ENCODE results near the gene CLK1. TPM values are rescaled to one million over a fixed set of nuclear protein-coding genes. Genes with fewer than 3 reads are reported as not detected.

The CLK1 gene
- total RNA-seq, 2 experiments from 2014 or later: 174 to 196 TPM

- peaks cover 6% of the 10 kb centered on the region for H3K4me1 Mint-ChIP-seq (ENCODE audit: low read depth)
- CTCF ChIA-PET: interaction anchor here (1.4 kb wide), 1 partner anchor 10 kb away, joined by 5 read pairs; the partner anchor contains the start of gene CLK1
- no peak overlapping the region for H3K4me3 Mint-ChIP-seq
Observed at GRCh38 chr2:200873560-200873959, 9.1 kb upstream of the CLK1 start.

GRCh38 chr2:200871151-200871550, 6.7 kb upstream of the CLK1 start:
- intact Hi-C loops (cut with micrococcal nuclease): no loop called here
- no peak overlapping the region for H3K4me3 Mint-ChIP-seq
- DNase-seq: no peak
- peaks cover 9% of the 10 kb centered on the region for H3K4me1 Mint-ChIP-seq (ENCODE audit: low read depth)
- H3K27ac Mint-ChIP-seq: peak overlapping the region; percentile 80
- peaks cover 14% of the 10 kb centered on the region for H3K36me3 Mint-ChIP-seq (ENCODE audit: low read depth)
- CTCF ChIA-PET: interaction anchor here (1.1 kb wide), 1 partner anchor 295 kb away, joined by 3 read pairs; no protein-coding TSS in a partner anchor
- no peaks in the 10 kb centered on the region for H3K27me3 Mint-ChIP-seq (ENCODE audit: low read depth)
- no peaks in the 10 kb centered on the region for H3K9me3 Mint-ChIP-seq

More at GRCh38 chr2:200873560-200873959, 9.1 kb upstream of the CLK1 start:
- H3K27me3 Mint-ChIP-seq (ENCODE audit: low read depth): no peaks in the 10 kb centered on the region
- peaks cover 18% of the 10 kb centered on the region for H3K36me3 Mint-ChIP-seq (ENCODE audit: low read depth)
- H3K9me3 Mint-ChIP-seq: no peaks in the 10 kb centered on the region
- H3K27ac Mint-ChIP-seq: no peak overlapping the region
- DNase-seq: no peak
- intact Hi-C loops (cut with micrococcal nuclease): no loop called here

- Mint-ChIP-seq H3K27me3 (ENCODE audit: low read depth) (no peaks in the 10 kb centered on the region), H3K27ac (no peak overlapping the region), H3K4me1 (ENCODE audit: low read depth) (peaks cover 13% of the 10 kb centered on the region), H3K9me3 (no peaks in the 10 kb centered on the region), H3K4me3 (no peak overlapping the region), H3K36me3 (ENCODE audit: low read depth) (peaks cover 9% of the 10 kb centered on the region)
- no peak for DNase-seq
- intact Hi-C loops (cut with micrococcal nuclease): no loop called here
- CTCF ChIA-PET: interaction anchor here (0.6 to 0.9 kb wide), 2 partner anchors 18 to 156 kb away, joined by 3 read pairs; no protein-coding TSS in a partner anchor
Observed at GRCh38 chr2:200869014-200869413, 4.6 kb upstream of the CLK1 start.

- peak overlapping the region; percentile 100 for H3K27ac Mint-ChIP-seq
- DNase-seq: peak; percentile 43
- CTCF ChIA-PET: interaction anchor here (0.8 to 1.8 kb wide), 6 partner anchors 9 to 259 kb away, joined by 3 to 7 read pairs (median 4); partner anchors contain the start of genes NIF3L1 and PPIL3
- H3K9me3 Mint-ChIP-seq: no peaks in the 10 kb centered on the region
- intact Hi-C loops (cut with micrococcal nuclease): loop anchor here (1.0 to 2.0 kb wide), 10 partner anchors 26 to 1403 kb away; partner anchors contain the start of genes BZW1, HYCC2, NIF3L1 and ORC2
- no peaks in the 10 kb centered on the region for H3K27me3 Mint-ChIP-seq (ENCODE audit: low read depth)
- H3K4me1 Mint-ChIP-seq (ENCODE audit: low read depth): peaks cover 37% of the 10 kb centered on the region
- peak overlapping the region; percentile 98 for H3K4me3 Mint-ChIP-seq
- peaks cover 49% of the 10 kb centered on the region for H3K36me3 Mint-ChIP-seq (ENCODE audit: low read depth)
Observed at GRCh38 chr2:200863782-200864175, 679 bp downstream of the CLK1 start.

- peaks cover 47% of the 10 kb centered on the region for H3K4me1 Mint-ChIP-seq (ENCODE audit: low read depth)
- CTCF ChIA-PET: interaction anchor here (0.6 kb wide), 1 partner anchor 315 kb away, joined by 5 read pairs; no protein-coding TSS in a partner anchor
Observed at GRCh38 chr2:200862532-200863000, 1.9 kb downstream of the CLK1 start.

GRCh38 chr2:200861617-200862155, 2.8 kb downstream of the CLK1 start:
- intact Hi-C loops (cut with micrococcal nuclease): loop anchor here (1.0 to 2.0 kb wide), 7 partner anchors 47 to 397 kb away; partner anchors contain the start of gene ORC2
- H3K36me3 Mint-ChIP-seq (ENCODE audit: low read depth): peaks cover 70% of the 10 kb centered on the region
- peak overlapping the region; percentile 100 for H3K27ac Mint-ChIP-seq
- no peak for DNase-seq
- no peaks in the 10 kb centered on the region for H3K27me3 Mint-ChIP-seq (ENCODE audit: low read depth)
- no peaks in the 10 kb centered on the region for H3K9me3 Mint-ChIP-seq
- peaks cover 53% of the 10 kb centered on the region for H3K4me1 Mint-ChIP-seq (ENCODE audit: low read depth)
- CTCF ChIA-PET: interaction anchor here (0.6 to 1.0 kb wide), 3 partner anchors 219 to 316 kb away, joined by 3 to 6 read pairs (median 5); no protein-coding TSS in a partner anchor
- H3K4me3 Mint-ChIP-seq: peak overlapping the region; percentile 98

More at GRCh38 chr2:200862532-200863000, 1.9 kb downstream of the CLK1 start:
- DNase-seq: peak; percentile 86
- intact Hi-C loops (cut with micrococcal nuclease): loop anchor here (1.0 to 2.0 kb wide), 7 partner anchors 48 to 396 kb away; partner anchors contain the start of gene ORC2
- peak overlapping the region; percentile 98 for H3K4me3 Mint-ChIP-seq
- H3K9me3 Mint-ChIP-seq: no peaks in the 10 kb centered on the region
- no peaks in the 10 kb centered on the region for H3K27me3 Mint-ChIP-seq (ENCODE audit: low read depth)
- peak overlapping the region; percentile 100 for H3K27ac Mint-ChIP-seq
- H3K36me3 Mint-ChIP-seq (ENCODE audit: low read depth): peaks cover 61% of the 10 kb centered on the region

GRCh38 chr2:200860092-200860795, 4.2 kb downstream of the CLK1 start:
- Mint-ChIP-seq H3K4me3 (peak overlapping the region; percentile 98), H3K27ac (peak overlapping the region; percentile 89), H3K36me3 (ENCODE audit: low read depth) (peaks cover 77% of the 10 kb centered on the region), H3K4me1 (ENCODE audit: low read depth) (peaks cover 56% of the 10 kb centered on the region), H3K27me3 (ENCODE audit: low read depth) (no peaks in the 10 kb centered on the region), H3K9me3 (no peaks in the 10 kb centered on the region)
- intact Hi-C loops (cut with micrococcal nuclease): no loop called here
- CTCF ChIA-PET: interaction anchor here (1.2 kb wide), 1 partner anchor 156 kb away, joined by 3 read pairs; no protein-coding TSS in a partner anchor
- DNase-seq: peak; percentile 64

- Mint-ChIP-seq H3K4me1 (ENCODE audit: low read depth) (peaks cover 48% of the 10 kb centered on the region), H3K9me3 (no peaks in the 10 kb centered on the region), H3K27me3 (ENCODE audit: low read depth) (no peaks in the 10 kb centered on the region), H3K4me3 (no peak overlapping the region), H3K36me3 (ENCODE audit: low read depth) (peaks cover 80% of the 10 kb centered on the region), H3K27ac (no peak overlapping the region)
- no peak for DNase-seq
- intact Hi-C loops (cut with micrococcal nuclease): no loop called here
- CTCF ChIA-PET: no interaction called here
Observed at GRCh38 chr2:200856806-200857205, 7.7 kb downstream of the CLK1 start.

- CTCF ChIA-PET: no interaction called here
- H3K27ac Mint-ChIP-seq: no peak overlapping the region
- no peaks in the 10 kb centered on the region for H3K27me3 Mint-ChIP-seq (ENCODE audit: low read depth)
- peaks cover 12% of the 10 kb centered on the region for H3K4me1 Mint-ChIP-seq (ENCODE audit: low read depth)
- H3K9me3 Mint-ChIP-seq: no peaks in the 10 kb centered on the region
- intact Hi-C loops (cut with micrococcal nuclease): no loop called here
- H3K36me3 Mint-ChIP-seq (ENCODE audit: low read depth): peaks cover 55% of the 10 kb centered on the region
- no peak for DNase-seq
- H3K4me3 Mint-ChIP-seq: no peak overlapping the region
Observed at GRCh38 chr2:200852605-200853004, 11.9 kb downstream of the CLK1 start.

GRCh38 chr2:200851398-200852248, 12.8 kb downstream of the CLK1 start:
- Mint-ChIP-seq H3K36me3 (ENCODE audit: low read depth) (peaks cover 45% of the 10 kb centered on the region), H3K9me3 (no peaks in the 10 kb centered on the region), H3K4me3 (no peak overlapping the region), H3K27me3 (ENCODE audit: low read depth) (no peaks in the 10 kb centered on the region), H3K4me1 (ENCODE audit: low read depth) (peaks cover 2% of the 10 kb centered on the region), H3K27ac (no peak overlapping the region)
- DNase-seq: no peak
- CTCF ChIA-PET: no interaction called here
- intact Hi-C loops (cut with micrococcal nuclease): no loop called here

- H3K36me3 Mint-ChIP-seq (ENCODE audit: low read depth): peaks cover 40% of the 10 kb centered on the region
Observed at GRCh38 chr2:200850512-200851256, 13.8 kb downstream of the CLK1 start.

More at GRCh38 chr2:200850512-200851256, 13.8 kb downstream of the CLK1 start:
- H3K4me3 Mint-ChIP-seq: no peak overlapping the region
- no peak overlapping the region for H3K27ac Mint-ChIP-seq
- intact Hi-C loops (cut with micrococcal nuclease): no loop called here
- no peaks in the 10 kb centered on the region for H3K9me3 Mint-ChIP-seq
- H3K4me1 Mint-ChIP-seq (ENCODE audit: low read depth): no peaks in the 10 kb centered on the region
- no peak for DNase-seq
- CTCF ChIA-PET: no interaction called here
- H3K27me3 Mint-ChIP-seq (ENCODE audit: low read depth): no peaks in the 10 kb centered on the region

All from activated naive CD4-positive, alpha-beta T cell treated with anti-CD3 and anti-CD28 coated beads for 36 hours (primary cell).